Peyer's patch (tissue), 4 donors: Measurements from ENCODE around the gene GOLGA7B.

ENCODE experiments used
- CTCF ChIP-seq, 6 experiments: fragments of 450-650 bp in 4 of 6; fragments of 200-600 bp in 2 of 6; sonication (generic) in 1 of 6; IDR thresholded peaks; one replicate each; pipeline ENCODE4 v1.5.1; 2017 to 2019; ENCODE audit warnings: antibody characterized with exemption in 6 of 6, mild to moderate bottlenecking in 3 of 6, moderate library complexity in 1 of 6
- POLR2A ChIP-seq, 2 donors: fragments of 450-650 bp; IDR thresholded peaks; one replicate each; pipeline ENCODE4 v1.5.1; 2017; ENCODE audit warnings: antibody characterized with exemption in 2 of 2, mild to moderate bottlenecking in 2 of 2, moderate library complexity in 2 of 2

DNA sequence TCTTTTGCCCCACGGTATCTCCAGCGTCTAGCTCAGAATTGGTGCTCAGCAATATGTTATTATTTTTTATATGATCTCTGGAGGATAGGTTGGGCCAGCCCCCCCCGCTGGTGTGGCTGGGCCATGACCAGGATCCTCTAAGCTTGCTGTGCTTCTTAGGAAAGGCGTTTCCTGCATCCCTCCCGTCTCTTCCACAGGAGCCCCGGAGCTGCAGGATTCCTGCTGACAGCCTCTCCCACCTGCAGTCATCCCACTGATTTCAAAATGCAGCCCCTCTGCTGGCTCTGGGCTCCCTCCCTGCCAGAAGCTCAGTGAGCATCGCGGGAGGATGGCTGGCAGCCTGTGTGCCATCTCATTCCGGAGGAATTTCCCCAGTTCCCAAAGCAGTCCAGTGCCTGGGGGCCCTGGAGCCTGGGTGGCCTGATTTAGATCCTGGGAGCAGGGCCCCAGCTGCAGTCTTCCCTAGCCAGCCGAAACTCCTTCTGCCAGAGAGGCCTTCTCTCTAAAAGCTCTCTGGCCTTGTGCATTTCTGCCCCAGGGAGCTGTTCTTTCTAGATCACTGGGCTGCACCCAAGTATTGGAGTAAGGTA, 21.8 kb upstream of the GOLGA7B start:
- TF ChIP-seq CTCF (IDR thresholded peaks at IDR 0.05) (no peak), POLR2A (IDR thresholded peaks at IDR 0.05) (no peak)
